8988T (cell line): ENCODE data around the gene C22orf15.
"Not testable (repeated sequence)": the region's sequence is repeated elsewhere in the genome, so short reads cannot be mapped to it uniquely, and the experiment has no call there.

Source experiments
- DNase-seq: peaks from one replicate; pipeline ENCODE4 v3.0.0; 2011

C22orf15 gene

DNA sequence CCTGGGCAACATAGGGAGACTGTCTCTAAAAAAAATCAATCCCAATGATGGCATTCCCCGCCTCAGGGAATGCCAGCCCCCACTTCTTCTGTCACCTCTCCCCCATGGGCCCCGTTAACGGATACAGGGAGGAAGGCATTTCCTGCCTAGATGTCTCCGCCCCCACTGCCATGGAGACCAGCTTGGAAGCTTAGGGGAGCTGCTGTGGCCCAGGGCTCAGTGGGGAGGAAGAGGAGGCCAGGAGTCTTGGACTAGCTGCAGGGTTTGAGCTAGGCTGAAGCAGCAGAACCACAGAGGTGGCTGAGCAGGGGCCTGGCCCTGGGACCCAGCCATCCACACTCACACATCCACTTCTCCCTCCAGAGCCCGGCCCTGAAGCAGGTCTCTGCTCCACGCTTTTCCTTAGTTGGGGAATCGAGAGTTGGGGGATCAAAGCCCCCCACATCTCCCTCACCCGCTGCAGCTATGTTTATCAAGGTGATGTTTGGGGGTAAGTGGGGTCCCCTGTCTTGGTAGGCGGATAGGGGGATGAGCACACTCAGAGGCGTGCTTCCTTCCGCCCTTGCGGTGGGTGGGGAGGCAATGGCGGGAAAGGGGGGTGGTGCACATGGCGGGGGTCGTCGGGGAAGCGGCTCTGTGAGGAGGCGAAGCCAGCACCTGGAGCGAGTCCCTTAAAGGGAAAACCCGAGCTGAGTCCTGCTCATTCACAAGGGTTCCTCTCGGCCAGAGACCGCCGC is at the start of gene C22orf15:
C22orf15 (plus strand) TSS at position 149 of the 737 bp plus-strand sequence; CDS start at position 466, 317 bp downstream.
- no peak for DNase-seq

DNA sequence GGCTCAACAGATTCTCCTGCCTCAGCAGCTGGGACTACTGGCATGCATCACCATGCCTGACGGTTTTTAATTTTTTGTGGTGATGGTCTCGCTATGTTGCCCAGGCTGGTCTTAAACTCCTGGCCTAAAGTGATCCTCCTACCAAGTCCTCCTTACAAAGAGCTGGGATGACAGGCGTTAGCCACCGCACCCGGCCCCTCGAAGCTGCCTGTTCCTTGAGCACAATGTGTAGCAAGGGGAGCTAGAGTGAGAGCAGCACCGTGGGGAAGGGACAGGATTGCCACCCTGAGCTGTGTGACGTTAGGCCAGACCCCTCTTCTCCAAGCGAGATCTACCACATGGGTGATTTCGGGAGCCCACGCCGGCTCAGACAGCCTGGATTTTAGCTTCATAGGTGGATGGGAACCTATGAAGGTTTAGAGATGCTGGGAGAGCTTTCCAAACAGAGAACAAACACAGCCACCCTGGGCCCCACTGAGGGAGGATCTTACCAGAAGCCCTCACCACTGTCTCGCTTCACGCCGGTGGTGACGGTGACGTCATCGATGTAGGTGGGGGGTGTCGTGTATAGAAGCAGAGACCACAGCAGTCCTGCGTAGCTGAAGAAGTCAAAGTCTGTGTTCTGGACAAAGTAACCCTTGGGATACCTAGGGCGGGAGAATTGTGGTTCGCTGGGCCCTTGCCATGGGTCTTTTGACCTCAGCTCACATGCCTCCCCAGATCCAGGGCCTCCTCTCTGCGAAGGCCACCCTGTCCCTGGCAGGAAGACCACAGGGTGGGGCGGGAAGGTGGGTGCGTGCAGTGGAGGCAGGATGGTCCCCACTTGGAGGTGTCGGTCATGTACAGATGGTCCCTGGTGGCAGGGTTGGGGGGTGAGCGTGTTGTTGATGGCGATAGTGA is 48.8 kb upstream of the C22orf15 start:
- no peak for DNase-seq

DNA sequence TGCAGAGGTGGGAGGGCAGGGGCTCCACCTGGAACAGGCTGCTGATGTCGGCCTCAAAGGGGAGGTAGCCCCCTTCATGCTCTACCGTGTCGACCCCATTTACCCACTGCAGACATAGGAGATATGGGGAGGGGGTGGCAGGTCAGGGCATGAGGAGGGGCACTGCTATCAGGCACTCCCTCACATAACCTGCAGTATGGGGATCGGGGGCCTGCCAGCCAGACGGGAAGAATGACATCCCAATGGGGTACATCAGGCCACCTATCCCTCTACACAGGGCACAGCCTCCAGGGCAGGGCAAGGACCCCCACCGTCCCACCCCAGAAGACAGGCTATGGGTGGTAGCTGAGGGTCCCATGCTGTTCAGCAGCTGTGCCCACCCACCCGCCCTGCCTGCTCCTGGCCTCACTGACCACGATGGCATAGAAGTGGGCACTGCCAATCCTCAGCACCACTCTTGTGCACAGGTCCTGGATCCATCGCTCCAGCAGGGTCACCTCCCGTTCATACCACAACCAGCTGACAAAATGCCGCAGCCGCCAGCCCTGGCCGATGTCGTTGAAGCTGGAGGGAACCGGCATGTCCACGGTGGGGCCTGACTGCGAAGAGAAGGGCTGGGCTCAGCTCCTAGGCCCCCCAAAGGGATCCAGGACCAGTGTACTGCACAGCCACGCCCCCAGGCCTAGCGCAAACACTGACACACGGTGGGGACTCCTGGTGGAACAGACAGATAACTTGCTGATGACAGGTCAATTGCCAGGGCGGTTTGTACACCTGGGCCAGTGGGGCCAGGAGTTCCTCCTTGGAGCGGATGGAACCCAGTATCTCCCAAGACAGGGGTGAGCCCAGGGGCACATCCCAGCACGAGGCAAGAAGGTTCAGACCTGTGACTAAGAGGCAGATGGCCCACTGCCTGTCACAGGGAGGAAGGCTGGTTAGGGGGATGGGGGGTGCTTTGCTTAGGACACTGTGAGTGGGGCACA is 47.9 kb upstream of the C22orf15 start:
- no peak for DNase-seq

DNA sequence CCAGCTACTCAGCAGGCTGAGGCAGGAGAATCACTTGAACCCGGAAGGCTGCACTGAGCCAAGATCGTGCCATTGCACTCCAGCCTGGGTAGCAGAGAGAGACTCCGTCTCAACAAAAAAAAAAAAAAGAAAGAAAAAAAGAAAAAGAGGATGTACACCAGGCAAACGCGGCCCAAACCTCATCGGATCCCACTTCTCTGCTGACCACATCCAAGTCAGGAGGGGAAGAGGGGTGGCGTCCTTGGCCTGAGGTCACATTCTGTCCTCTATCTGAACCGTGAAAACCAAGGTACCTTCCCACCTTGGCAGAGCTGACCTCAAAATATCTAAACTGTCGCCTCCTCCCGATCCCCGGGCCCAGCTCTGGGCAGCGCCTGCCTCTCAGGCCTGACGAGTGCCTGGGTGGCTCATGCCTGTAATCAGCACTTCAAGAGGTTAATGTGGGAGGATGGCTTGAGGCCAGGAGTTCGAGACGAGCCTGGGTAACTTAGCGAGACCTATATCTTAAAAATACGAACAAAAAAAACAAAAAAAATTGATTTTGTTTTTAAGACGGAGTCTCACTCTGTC is 46.9 kb upstream of the C22orf15 start:
- DNase-seq, result no peak

- DNase-seq, result peak; percentile 73
Measured at GRCh38 chr22:23716811-23717801, 45.7 kb upstream of the C22orf15 start.

DNA sequence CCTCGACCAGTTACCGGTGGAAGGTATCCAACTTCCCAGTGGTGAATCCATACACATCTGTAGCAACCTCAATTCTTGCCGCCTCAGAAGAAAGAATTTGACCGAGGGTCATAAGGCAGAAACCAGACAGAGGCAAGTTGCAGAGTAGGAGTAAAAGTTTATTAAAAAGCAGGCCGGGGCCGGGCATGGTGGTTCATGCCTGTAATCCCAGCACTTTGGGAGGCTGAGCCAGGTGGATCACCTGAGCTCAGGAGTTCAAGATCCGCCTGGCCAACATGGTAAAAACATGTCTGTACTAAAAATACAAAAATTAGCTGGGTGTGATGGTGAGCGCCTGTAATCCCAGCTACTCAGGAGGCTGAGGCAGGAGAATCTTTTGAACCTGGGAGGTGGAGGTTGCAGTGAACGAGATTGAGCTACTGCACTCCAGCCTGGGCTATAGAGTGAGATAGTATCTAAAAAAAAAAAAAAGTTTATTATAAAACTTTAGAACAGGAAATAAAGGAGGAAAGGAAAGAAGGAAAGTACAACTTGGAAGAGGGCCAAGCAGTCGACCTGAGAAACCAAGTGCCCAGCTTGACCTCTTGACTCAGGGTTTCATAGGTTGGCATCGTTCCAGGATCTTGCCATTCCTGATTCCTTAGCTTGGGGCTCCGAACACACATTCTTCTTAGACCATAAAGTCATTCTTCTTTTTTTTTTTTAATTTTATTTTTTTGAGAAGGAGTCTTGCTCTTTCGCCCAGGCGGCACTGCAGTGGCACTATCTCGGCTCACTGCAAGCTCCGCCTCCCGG is 44.2 kb upstream of the C22orf15 start:
- DNase-seq, result no peak

GRCh38 chr22:23720855-23721254 is 41.9 kb upstream of the C22orf15 start:
- no peak for DNase-seq

DNA sequence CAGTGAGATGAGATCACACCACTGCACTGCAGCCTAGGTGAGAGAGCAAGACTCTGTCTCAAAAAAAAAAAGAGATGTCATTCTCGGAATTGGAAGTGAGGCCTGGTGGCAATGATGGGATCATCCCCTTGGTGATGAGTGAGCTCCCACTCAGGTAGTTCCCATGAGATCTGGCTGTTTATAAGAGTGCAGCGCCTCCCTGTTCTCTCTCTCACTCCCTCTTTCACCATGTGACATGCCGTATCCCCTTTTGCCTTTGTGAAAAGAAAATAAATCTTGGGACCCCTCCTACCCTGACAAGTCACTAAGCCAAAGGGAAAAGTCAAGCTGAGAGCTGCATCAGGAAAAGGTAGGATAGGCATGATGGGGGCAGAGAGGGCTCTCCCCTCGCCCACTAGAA is 40.6 kb upstream of the C22orf15 start:
- DNase-seq, result no peak

DNA sequence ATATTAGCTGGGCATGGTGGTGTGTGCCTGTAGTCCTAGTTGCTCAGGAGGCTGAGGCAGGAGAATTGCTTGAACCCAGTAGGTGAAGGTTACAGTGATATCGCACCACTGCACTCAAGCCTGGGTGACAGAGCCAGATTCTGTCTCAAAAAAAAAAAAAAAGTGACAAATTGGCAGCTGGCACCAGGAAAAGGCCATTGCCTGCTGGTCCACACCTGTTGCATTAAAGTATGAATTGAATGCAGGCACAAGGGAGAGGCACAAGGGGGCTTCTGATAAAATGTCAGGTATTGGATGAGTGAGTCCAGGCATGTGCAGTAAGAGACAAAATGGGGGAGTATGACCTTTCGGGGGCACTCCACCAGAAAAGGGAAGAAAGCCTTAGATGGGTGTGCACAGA is 40.1 kb upstream of the C22orf15 start:
- no peak for DNase-seq

- not testable (repeated sequence) for DNase-seq
Measured at GRCh38 chr22:23728108-23728507, 34.7 kb upstream of the C22orf15 start.

DNA sequence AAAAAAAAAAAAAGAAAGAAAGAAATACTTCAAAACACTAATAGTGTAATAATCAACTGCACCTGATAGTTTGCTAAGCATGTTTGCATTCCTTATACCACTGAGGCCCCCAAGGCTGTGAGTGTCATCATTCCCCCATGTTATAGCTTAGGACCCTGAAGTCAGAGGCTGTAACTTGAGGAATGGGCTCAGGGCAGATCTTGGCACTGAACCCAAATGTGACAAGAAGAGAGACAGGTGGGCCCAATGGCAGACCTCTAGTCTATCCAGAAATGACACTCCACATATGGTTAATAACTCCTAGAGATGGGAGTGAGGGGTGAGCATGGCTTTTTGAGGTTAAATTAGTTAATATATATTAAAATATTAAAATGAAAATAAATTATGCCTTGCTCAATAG is 25.1 kb upstream of the C22orf15 start:
- DNase-seq, result no peak

DNA sequence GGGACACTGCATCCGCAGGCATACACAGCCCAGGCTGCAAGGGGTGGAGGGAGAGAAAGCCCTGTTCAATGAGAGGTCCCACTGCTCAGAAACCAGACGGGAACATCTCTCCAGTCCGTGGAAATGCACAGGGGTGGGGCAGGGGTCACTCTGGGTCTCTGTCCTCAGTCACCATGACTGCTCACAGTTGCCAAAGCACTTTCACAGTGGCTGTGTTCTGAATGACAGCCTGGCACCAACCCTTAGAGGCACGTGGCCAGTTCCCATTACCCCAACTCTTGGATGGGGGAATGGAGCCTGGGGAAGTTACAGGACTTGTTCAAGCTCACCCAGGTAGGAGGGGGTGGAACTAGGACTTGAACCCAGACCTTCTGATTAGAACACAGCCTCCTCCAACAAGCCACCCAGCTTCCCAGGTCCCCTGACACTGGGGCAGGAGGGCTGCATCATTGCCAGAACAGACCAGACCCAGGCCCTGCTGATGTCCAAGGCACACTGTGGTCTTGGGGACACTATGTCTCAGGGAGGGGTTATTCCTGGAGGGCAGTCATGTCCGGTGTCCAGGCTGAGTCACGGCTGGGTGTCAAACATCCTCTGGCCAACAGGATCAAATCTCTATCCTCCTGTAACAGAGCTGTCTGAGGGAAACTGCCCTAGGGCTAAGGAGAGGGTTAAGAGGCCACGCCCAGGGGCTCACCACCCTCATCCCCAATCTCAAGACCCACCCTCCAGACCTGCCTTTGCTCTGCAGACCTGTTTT is 20.1 kb upstream of the C22orf15 start:
- no peak for DNase-seq

DNA sequence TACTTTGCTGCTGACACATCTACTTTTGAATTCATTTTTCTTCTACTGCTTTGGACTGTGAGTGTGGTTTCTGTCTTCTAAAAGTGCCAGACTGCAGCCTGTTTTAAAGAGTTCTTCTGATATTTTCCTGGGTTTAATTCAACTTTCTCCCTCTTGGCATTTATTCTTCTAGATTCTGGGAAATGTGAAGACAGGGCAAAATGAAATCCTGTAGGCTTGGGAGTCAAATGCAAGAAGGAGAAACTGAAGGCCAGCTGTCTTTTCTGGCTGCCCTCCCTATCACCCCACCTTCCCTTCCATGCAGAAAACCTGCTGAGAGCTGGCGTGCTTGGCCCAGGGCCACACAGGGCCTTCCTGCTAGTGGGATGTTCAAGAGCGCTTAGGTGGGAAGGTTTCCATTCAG is 19.5 kb upstream of the C22orf15 start:
- DNase-seq, result no peak

GRCh38 chr22:23744001-23744400 is 18.8 kb upstream of the C22orf15 start:
- no peak for DNase-seq

DNA sequence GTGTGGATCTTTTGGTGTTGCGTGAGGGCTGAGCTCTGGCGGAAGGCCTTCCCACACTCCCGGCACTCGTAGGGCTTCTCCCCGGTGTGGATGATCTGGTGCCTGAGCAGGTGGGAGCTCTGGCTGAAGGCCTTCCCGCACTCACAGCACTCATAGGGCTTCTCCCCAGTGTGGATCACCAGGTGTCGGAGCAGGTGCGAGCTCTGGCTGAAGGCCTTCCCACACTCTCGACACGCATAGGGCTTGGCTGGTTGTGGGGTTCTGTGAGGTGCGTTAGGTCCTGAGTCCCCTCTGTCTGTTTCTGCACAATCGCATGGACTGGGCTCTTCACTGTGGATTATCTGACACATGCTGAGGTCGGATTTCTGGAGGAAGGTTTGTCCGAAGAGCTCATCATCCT is 18.3 kb upstream of the C22orf15 start:
- DNase-seq, result no peak

- DNase-seq, result no peak
Measured at GRCh38 chr22:23745791-23746190, 17.0 kb upstream of the C22orf15 start.

- no peak for DNase-seq
Measured at GRCh38 chr22:23749841-23750301, 12.9 kb upstream of the C22orf15 start.

GRCh38 chr22:23750367-23750713 is 12.4 kb upstream of the C22orf15 start:
- no peak for DNase-seq

DNA sequence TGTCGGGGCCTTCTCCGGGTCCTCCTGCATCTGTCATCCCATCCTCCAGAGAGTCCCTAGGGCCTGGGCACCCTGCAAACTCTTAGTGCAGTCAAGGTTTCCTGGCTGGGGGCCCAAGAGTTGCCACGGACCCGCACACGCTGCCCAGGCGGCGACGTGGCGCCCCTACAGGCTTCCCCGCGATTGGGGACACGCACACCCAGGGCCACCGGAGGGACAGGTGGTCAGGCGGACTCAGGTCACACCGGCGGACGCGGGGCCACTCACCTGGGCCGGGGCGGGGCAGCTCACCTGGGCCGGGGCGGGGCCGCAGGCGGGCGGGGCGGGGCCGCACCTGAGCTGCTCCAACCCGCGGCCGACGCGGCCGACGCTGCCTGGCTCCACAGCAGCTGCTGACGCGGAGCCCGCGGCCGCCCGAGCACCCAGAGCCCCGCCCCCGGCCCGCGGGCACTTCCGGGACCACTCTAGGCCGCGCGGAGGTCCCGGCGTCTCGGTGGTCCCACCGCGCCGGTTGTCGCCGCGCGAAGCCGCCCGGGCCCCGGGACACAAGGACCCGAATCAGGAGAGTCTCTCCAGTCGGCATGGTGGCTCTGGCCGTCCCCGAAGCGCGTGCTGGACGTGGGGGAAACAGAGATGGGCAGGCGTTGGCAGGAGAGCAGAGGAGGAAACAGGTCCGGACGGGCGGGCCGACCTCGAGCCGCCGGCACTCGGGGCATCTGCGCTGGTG is 11.9 kb upstream of the C22orf15 start, which contains the start of gene ZNF70:
ZNF70 (minus strand) TSS at position 399 of the 727 bp plus-strand sequence. CDS start 5,972 bp downstream, outside the sequence.
- DNase-seq, result peak; percentile 82
